ENCODE data around the gene RFX1.

The RFX1 gene

DNA sequence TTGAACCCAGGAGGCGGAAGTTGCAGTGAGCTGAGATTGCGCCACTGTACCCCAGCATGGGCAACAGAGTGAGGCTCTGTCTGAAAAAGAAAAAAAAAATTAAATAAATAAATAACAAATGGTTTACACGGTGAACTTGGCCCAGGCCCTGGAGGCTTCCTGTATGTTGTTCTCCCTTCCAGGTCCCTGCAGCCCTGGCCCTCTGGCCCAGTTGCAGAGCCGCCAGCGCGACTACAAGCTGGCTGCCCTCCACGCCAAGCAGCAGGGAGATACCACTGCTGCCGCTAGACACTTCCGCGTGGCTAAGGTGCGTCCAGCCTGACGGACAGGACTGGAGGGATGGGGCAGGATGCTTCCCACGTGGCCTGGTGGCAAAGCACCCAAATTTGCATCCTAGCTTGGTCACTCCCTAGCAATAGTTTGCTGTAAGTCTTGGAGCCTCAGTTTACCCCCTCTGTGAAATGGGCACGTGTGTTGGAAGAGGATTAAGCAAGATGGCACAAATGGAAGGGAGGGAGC is 88.2 kb downstream of the RFX1 start:
- Histone ChIP-seq H3K4me3 (no peak overlapping the region), H3K27ac (no peak overlapping the region), H3K36me3 (ENCODE audit: insufficient read depth, low read length) (peaks cover 46% of the 10 kb centered on the region), H3K9ac (ENCODE audit: insufficient read length) (no peak overlapping the region), H3K9me3 (ENCODE audit: low read depth, low read length) (no peaks in the 10 kb centered on the region)
- DNase-seq (ENCODE audit: low read depth, low spot score): no peak
- TF ChIP-seq EZH2 (IDR thresholded peaks at IDR 0.05) (no peak), POLR2AphosphoS5 (IDR thresholded peaks at IDR 0.05; ENCODE audit: borderline replicate concordance, low read depth, low read length) (no peak), FOXP2 (optimal IDR thresholded peaks at IDR 0.05; ENCODE audit: control extremely low read depth, extremely low read length, insufficient read depth) (no peak)

GRCh38 chr19:13914777-13915176 is 91.3 kb downstream of the RFX1 start:
- no peak overlapping the region for H3K27ac ChIP-seq
- H3K36me3 ChIP-seq (ENCODE audit: insufficient read depth, low read length): peaks cover 32% of the 10 kb centered on the region; the same call in 1 of the 2 replicates
- no peak for DNase-seq (ENCODE audit: low read depth, low spot score)
- H3K9ac ChIP-seq (ENCODE audit: insufficient read length): no peak overlapping the region
- TF ChIP-seq POLR2AphosphoS5 (IDR thresholded peaks at IDR 0.05; ENCODE audit: borderline replicate concordance, low read depth, low read length) (no peak), FOXP2 (optimal IDR thresholded peaks at IDR 0.05; ENCODE audit: control extremely low read depth, extremely low read length, insufficient read depth) (no peak), EZH2 (IDR thresholded peaks at IDR 0.05) (no peak)
- H3K4me3 ChIP-seq: no peak overlapping the region
- no peaks in the 10 kb centered on the region for H3K9me3 ChIP-seq (ENCODE audit: low read depth, low read length)

DNA sequence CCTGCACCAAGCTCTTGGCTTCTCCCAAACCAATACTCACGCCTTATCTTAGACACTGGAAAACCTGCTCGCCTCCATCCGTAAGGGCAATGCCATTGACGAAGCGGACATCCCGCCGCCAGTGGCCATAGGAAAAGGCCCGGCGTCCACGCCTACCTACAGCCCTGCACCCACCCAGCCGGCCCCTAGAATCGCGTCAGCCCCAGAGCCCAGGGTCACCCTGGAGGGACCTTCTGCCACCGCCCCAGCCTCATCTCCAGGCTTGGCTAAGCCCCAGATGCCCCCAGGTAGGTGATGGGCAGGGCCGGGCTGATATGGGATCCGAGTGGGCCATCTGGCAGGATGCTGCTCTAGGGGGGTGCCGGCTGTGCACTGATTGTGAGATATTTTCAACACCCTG is 92.8 kb downstream of the RFX1 start:
- Histone ChIP-seq H3K36me3 (ENCODE audit: insufficient read depth, low read length) (peaks cover 28% of the 10 kb centered on the region; the same call in 1 of the 2 replicates), H3K4me3 (no peak overlapping the region), H3K9me3 (ENCODE audit: low read depth, low read length) (no peaks in the 10 kb centered on the region), H3K9ac (ENCODE audit: insufficient read length) (no peak overlapping the region), H3K27ac (no peak overlapping the region)
- TF ChIP-seq FOXP2 (optimal IDR thresholded peaks at IDR 0.05; ENCODE audit: control extremely low read depth, extremely low read length, insufficient read depth) (no peak), EZH2 (IDR thresholded peaks at IDR 0.05) (no peak), POLR2AphosphoS5 (IDR thresholded peaks at IDR 0.05; ENCODE audit: borderline replicate concordance, low read depth, low read length) (no peak)
- DNase-seq (ENCODE audit: low read depth, low spot score): no peak
